ENCODE results near the gene SDR42E1. TPM values are rescaled to one million over a fixed set of nuclear protein-coding genes. Genes with fewer than 3 reads are reported as not detected.

The SDR42E1 gene
- total RNA-seq, 1 experiment from 2014 or later = 0.33 TPM

- Histone ChIP-seq H3K27ac (ENCODE audit: low read length) (no peak overlapping the region), H3K9me3 (ENCODE audit: control insufficient read depth, insufficient read depth, low read depth, low read length) (no peaks in the 10 kb centered on the region), H3K36me3 (ENCODE audit: control insufficient read depth, insufficient read depth, low read length) (no peaks in the 10 kb centered on the region), H3K4me1 (ENCODE audit: control insufficient read depth, insufficient read depth, low read length) (no peaks in the 10 kb centered on the region), H3K4me3 (ENCODE audit: low read depth in 2 of 2, low read length in 2 of 2) (no peak overlapping the region), H3K27me3 (ENCODE audit: control insufficient read depth, insufficient read depth, low read length) (peaks cover 4% of the 10 kb centered on the region; the same call in 1 of the 2 replicates)
- ChIA-PET POLR2A (no interaction called here), CTCF (no interaction called here)
- DNase-seq (ENCODE audit: low read depth, low spot score) (no peak), ATAC-seq (no peak)
- in situ Hi-C loops (cut with HindIII; ENCODE audit: low pct_unique_long_range_greater_than_20kb, low sequenced_read_pairs) = no loop called here
- intact Hi-C loops (cut with micrococcal nuclease; ENCODE audit: unreplicated experiment) = no loop called here
- TF ChIP-seq REST (IDR thresholded peaks at IDR 0.05; ENCODE audit: insufficient read depth in 1 of 2, low read depth in 2 of 2, low read length in 1 of 2) (no peak), CTCF (IDR thresholded peaks at IDR 0.05) (no peak), POLR2AphosphoS5 (IDR thresholded peaks at IDR 0.05; ENCODE audit: low read depth, low read length) (no peak), SIN3A (IDR thresholded peaks at IDR 0.05; ENCODE audit: borderline replicate concordance, insufficient read depth, low read depth, low read length) (no peak), TCF7L2 (IDR thresholded peaks at IDR 0.05; ENCODE audit: low read depth, low read length) (no peak)
- no TSS peak for BruUV-seq (replicated peaks)
Observed at GRCh38 chr16:82019535-82019934, 8.3 kb upstream of the SDR42E1 start.

GRCh38 chr16:82017911-82018568, 6.8 kb upstream of the SDR42E1 start:
- ChIA-PET POLR2A (no interaction called here), CTCF (no interaction called here)
- H3K4me3 ChIP-seq (ENCODE audit: low read depth in 2 of 2, low read length in 2 of 2) = no peak overlapping the region
- in situ Hi-C loops (cut with HindIII; ENCODE audit: low pct_unique_long_range_greater_than_20kb, low sequenced_read_pairs) = no loop called here
- H3K27ac ChIP-seq (ENCODE audit: low read length) = no peak overlapping the region
- no TSS peak for BruUV-seq (replicated peaks)
- ATAC-seq (no peak), DNase-seq (ENCODE audit: low read depth, low spot score) (no peak)
- H3K36me3 ChIP-seq (ENCODE audit: control insufficient read depth, insufficient read depth, low read length) = no peaks in the 10 kb centered on the region
- no peak for TF ChIP-seq POLR2AphosphoS5 (IDR thresholded peaks at IDR 0.05; ENCODE audit: low read depth, low read length)
- no peak for TF ChIP-seq REST (IDR thresholded peaks at IDR 0.05; ENCODE audit: insufficient read depth in 1 of 2, low read depth in 2 of 2, low read length in 1 of 2)
- TF ChIP-seq CTCF (IDR thresholded peaks at IDR 0.05) = no peak
- TF ChIP-seq SIN3A (IDR thresholded peaks at IDR 0.05; ENCODE audit: borderline replicate concordance, insufficient read depth, low read depth, low read length) = no peak
- TF ChIP-seq TCF7L2 (IDR thresholded peaks at IDR 0.05; ENCODE audit: low read depth, low read length) = no peak
- H3K27me3 ChIP-seq (ENCODE audit: control insufficient read depth, insufficient read depth, low read length) = peaks cover 4% of the 10 kb centered on the region; the same call in 1 of the 2 replicates
- H3K4me1 ChIP-seq (ENCODE audit: control insufficient read depth, insufficient read depth, low read length) = no peaks in the 10 kb centered on the region
- no peaks in the 10 kb centered on the region for H3K9me3 ChIP-seq (ENCODE audit: control insufficient read depth, insufficient read depth, low read depth, low read length)
- intact Hi-C loops (cut with micrococcal nuclease; ENCODE audit: unreplicated experiment) = no loop called here

Data from Panc1 (cell line).